IPS-18a (cell line): Measurements from ENCODE around the gene PRSS50.
A peak's percentile ranks its signal among the peaks of the same experiment; 100 is the strongest.

Experiments used
- H3K27ac ChIP-seq: one replicate; pipeline ENCODE4 v1.5.1; 2013; ENCODE audit warnings: low read length
- H3K27me3 ChIP-seq: one replicate; pipeline ENCODE4 v1.6.1; 2013; ENCODE audit warnings: mild to moderate bottlenecking, low read length; ENCODE audit not compliant: control insufficient read depth, insufficient read depth
- H3K36me3 ChIP-seq: one replicate; pipeline ENCODE4 v1.6.1; 2013; ENCODE audit warnings: low read depth, low read length; ENCODE audit not compliant: control insufficient read depth
- H3K4me1 ChIP-seq: one replicate; pipeline ENCODE4 v1.6.1; 2013; ENCODE audit warnings: low read depth, low read length; ENCODE audit not compliant: control insufficient read depth
- H3K4me3 ChIP-seq: one replicate; pipeline ENCODE4 v1.5.1; 2013; ENCODE audit warnings: low read length
- H3K9ac ChIP-seq: one replicate; pipeline ENCODE4 v1.6.1; 2013; ENCODE audit warnings: mild to moderate bottlenecking, low read length, moderate library complexity
- H3K9me3 ChIP-seq: one replicate; pipeline ENCODE4 v1.6.1; 2013; ENCODE audit warnings: low read depth, low read length; ENCODE audit not compliant: control insufficient read depth

PRSS50 gene

DNA sequence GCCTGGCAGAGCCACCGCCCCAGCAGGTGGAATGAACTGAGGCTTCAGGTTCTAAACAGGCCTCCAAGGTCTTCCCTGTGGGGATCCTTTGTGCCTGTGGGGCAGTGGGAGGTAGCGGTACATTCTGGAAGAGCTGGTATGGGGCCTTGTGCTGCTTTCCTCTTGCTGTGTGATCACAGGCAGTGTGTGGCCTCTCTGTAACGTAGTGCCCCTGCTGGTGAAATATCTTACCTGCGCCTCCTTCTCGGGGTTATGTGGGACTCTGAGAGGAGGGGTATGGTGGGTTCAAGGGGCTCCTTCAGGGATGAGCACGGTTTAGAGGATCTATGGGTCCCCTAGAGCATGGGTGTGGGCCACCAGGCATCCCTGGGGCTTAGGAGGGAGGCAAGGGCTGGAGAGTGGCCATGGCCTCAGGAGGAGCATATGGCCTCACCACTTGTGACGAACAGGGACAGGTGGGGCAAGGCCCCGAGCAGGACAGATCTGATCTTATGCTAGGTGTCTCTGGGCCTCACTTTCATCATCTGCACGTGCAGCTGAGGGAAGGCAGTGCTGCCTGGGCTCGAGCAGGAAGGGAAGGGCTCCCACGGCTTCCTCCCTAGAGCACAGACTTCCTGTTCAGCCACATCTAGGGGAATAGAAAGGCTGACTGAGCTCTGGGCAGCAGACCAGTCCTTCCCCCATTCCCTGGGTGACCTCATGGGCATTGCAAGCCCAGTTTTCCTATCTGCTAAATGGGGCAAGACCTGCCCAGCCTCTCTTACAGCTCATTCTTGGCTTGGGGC, 22.3 kb downstream of the PRSS50 start:
- no peak overlapping the region for H3K27ac ChIP-seq
- no peak overlapping the region for H3K4me3 ChIP-seq
- no peaks in the 10 kb centered on the region for H3K9me3 ChIP-seq
- H3K36me3 ChIP-seq, result no peaks in the 10 kb centered on the region
- H3K27me3 ChIP-seq, result peaks cover 21% of the 10 kb centered on the region
- H3K4me1 ChIP-seq, result peaks cover 9% of the 10 kb centered on the region
- H3K9ac ChIP-seq, result no peak overlapping the region

DNA sequence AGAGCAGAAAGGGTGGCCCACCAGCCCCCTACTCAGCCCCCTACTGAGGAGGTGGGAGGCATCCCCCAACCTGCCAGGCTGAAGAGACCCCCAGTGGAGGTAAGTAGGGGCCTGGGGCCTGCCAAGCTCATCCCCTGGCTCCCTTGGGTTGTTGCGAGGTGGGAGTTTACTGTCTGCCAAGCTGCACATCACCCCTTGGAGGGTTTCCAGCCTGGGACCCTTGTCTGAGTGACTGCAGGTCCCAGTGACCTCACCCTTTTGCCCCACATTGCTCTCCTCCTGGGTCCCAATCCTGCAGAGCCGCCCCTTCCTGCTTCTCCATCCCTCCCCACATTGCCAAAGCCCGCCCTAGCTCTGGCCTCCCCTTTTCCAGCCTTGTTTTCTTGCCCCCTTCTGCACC, 23.1 kb downstream of the PRSS50 start:
- Histone ChIP-seq H3K9ac (no peak overlapping the region), H3K27ac (no peak overlapping the region), H3K4me1 (peaks cover 9% of the 10 kb centered on the region)

DNA sequence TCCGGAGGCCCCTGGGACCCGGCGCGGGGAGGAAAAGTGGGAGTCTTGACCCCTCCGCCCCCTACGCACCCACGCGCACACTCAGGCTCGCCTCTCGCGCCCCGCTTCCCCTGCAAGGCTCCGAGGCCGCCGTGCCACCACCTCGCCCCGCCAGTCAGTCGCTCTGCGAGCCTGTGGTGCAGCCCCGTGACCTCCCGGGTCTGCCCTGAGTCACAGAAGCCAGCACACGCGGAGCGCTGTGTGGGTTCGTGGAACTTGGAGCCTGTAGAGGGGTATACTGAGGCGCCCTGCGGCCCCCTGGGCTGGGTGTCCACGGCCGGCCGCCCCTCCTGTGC, 23.8 kb downstream of the PRSS50 start:
- H3K27me3 ChIP-seq, result peaks cover 21% of the 10 kb centered on the region
- H3K36me3 ChIP-seq, result no peaks in the 10 kb centered on the region
- no peak overlapping the region for H3K9ac ChIP-seq
- H3K9me3 ChIP-seq, result no peaks in the 10 kb centered on the region
- peaks cover 9% of the 10 kb centered on the region for H3K4me1 ChIP-seq
- no peak overlapping the region for H3K27ac ChIP-seq
- no peak overlapping the region for H3K4me3 ChIP-seq

More for the DNA sequence above, 23.1 kb downstream of the PRSS50 start:
- Histone ChIP-seq H3K4me3 (no peak overlapping the region), H3K36me3 (no peaks in the 10 kb centered on the region), H3K27me3 (peaks cover 21% of the 10 kb centered on the region), H3K9me3 (no peaks in the 10 kb centered on the region)

DNA sequence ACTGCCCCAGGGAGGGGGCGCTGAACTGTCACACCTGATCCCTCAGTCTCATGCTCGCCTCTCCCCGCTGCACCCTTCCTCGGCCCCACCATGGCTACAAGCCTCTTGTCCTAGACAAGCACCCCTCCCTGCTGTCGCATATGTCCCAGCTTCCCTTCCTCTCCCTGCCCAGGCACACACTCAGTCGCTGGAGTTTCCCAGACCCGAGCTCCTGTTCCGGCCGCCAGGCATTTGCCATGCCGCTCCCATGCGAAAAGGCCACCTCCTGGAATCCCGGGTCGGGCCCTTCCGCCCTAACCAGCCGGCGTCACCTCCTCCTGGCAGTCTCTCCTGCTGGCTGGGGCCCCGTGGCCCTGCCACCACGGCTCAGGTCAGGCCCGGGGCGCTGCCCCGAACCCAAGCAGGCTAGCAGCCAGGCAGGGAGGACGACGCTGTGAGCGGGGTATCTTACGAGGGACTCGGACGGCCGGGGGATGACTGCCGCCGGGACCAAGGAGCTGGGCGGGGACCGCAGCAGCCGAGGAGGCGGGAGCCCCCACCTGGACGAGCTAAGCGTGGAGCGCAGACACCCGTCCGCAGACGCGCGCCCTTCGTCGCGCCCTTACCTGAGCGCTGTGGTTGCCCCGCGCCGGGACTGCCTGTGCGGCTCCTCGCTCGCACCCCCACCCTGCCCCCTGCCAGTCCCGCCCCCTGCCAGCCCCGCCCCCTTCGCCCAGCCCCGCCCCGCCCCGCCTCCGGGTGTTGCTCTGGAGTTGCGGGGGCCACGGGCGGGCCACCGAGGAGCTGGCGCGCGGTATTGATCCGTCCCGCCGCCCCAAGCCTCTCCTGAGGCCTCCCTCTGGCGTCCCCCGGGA, 24.4 kb downstream of the PRSS50 start, which contains the start of gene ALS2CL:
Gene ALS2CL (minus strand): TSS at position 642 of the 854 bp plus-strand sequence. CDS start 4,239 bp downstream, outside the sequence.
- Histone ChIP-seq H3K4me1 (peaks cover 9% of the 10 kb centered on the region), H3K36me3 (no peaks in the 10 kb centered on the region), H3K4me3 (peak within 1 kb of the TSS; percentile 55), H3K27me3 (peaks cover 21% of the 10 kb centered on the region), H3K9ac (no peak within 1 kb of the TSS), H3K9me3 (no peaks in the 10 kb centered on the region), H3K27ac (no peak within 1 kb of the TSS)

DNA sequence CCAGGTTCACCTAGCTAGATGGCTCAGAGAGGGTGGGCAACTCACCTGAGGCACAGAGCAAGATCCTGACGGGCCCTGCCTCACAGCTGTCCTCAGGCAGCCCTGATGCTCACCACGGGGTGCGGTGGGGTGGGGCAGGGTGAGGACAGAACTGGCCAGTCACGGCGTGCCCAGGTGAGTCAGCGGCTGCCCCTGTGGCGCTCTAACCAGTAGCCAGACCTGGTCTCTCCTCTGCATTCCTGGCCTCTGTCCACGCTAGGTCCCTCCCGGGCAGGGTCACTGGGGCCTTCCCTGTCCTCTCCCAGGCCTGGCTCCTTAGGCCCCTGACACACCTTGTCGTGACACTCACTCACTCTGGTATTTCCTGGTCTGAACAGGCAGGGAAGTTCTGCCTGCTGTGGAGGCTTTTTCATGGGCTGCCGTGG, 25.1 kb downstream of the PRSS50 start:
- Histone ChIP-seq H3K9me3 (no peaks in the 10 kb centered on the region), H3K27ac (no peak overlapping the region), H3K9ac (no peak overlapping the region), H3K36me3 (no peaks in the 10 kb centered on the region), H3K4me1 (peaks cover 9% of the 10 kb centered on the region), H3K4me3 (peak overlapping the region; percentile 55), H3K27me3 (peaks cover 21% of the 10 kb centered on the region)

DNA sequence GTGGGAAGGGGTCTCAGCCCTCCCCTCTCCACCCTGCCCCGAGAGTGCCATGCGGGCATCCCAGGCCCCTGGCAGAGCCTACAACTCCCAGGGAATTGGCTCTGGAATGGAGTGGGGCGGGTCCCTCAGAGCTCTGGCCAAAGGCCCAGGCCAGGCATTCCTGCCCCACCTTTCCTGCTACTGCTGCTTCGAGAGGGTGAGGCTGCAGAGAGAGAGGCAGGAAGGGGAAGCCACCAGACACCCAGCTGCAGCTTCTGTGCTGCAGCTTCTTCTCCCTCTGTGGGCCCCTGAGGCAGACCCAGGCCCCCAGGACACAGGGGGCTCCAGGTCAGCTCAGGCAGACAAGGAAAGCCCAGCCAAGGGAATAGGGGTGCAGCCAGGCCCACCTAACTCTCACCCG, 26.9 kb downstream of the PRSS50 start:
- Histone ChIP-seq H3K36me3 (no peaks in the 10 kb centered on the region), H3K9me3 (no peaks in the 10 kb centered on the region), H3K4me3 (no peak overlapping the region), H3K9ac (no peak overlapping the region), H3K4me1 (peaks cover 9% of the 10 kb centered on the region), H3K27ac (no peak overlapping the region), H3K27me3 (peaks cover 21% of the 10 kb centered on the region)

DNA sequence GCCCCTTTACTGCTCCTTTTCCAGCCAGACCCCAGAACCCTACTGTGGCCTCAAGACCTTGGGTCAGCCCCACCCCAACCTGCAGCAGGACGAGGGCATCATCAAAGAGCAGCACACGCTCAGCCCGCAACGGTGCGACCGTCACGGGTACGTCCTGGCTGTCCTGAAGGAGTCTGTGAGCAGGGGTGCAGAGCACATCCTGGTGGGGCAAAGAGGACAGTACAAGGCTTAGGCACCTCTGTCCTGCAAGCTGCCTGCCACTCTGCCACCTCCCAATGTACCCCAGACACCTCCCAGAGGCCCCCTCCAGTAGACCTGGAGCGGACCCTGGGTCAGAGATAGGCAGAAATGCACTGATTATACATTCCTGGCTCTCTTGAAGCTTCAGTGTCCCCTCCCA, 32.2 kb downstream of the PRSS50 start:
- H3K27ac ChIP-seq, result no peak overlapping the region
- no peaks in the 10 kb centered on the region for H3K36me3 ChIP-seq
- H3K4me1 ChIP-seq, result no peaks in the 10 kb centered on the region
- H3K4me3 ChIP-seq, result no peak overlapping the region
- H3K27me3 ChIP-seq, result no peaks in the 10 kb centered on the region
- no peak overlapping the region for H3K9ac ChIP-seq
- no peaks in the 10 kb centered on the region for H3K9me3 ChIP-seq

DNA sequence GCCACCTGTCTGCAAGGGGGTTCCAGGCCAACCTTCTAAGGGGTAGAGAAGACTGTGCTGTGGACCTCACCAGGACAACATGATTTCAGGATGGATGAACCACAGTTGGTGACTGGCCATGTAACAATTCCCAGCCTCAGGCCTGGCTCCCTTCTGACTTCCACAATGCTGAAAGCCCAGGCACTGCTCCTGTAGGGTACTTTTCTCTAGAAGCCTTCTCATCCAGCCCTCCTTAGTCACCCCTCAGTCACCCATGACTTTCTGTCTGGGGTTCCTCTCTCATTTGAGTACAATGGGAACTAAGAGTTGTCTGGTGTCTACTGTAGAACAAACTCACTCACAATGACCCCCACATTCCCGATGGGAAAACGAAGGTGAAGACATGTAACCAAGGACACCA, 32.8 kb downstream of the PRSS50 start:
- Histone ChIP-seq H3K9ac (no peak overlapping the region), H3K4me1 (no peaks in the 10 kb centered on the region), H3K4me3 (no peak overlapping the region), H3K36me3 (no peaks in the 10 kb centered on the region), H3K27ac (no peak overlapping the region), H3K27me3 (no peaks in the 10 kb centered on the region), H3K9me3 (no peaks in the 10 kb centered on the region)

DNA sequence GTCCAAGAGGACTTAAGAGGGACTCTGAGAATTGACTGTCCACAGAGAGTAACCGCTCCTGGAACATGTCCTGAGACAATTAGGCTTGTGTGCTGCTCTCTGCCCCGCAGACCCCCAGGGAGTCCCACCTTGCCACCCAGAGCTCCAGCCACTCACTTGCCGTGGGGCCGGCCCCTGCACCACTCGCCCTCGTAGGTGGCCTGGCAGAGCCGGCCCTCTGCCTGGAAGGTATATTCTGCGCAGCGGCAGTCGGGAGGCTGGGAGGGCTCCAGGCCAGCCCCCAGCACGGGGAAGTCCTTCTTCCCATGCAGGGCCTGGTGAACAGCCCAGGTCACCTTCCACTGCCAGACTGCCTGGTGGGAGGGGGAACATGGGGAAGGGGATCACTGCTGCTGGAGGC, 34.7 kb downstream of the PRSS50 start:
- Histone ChIP-seq H3K27me3 (no peaks in the 10 kb centered on the region), H3K36me3 (no peaks in the 10 kb centered on the region), H3K9me3 (no peaks in the 10 kb centered on the region), H3K27ac (no peak overlapping the region), H3K4me1 (no peaks in the 10 kb centered on the region), H3K4me3 (no peak overlapping the region), H3K9ac (no peak overlapping the region)

DNA sequence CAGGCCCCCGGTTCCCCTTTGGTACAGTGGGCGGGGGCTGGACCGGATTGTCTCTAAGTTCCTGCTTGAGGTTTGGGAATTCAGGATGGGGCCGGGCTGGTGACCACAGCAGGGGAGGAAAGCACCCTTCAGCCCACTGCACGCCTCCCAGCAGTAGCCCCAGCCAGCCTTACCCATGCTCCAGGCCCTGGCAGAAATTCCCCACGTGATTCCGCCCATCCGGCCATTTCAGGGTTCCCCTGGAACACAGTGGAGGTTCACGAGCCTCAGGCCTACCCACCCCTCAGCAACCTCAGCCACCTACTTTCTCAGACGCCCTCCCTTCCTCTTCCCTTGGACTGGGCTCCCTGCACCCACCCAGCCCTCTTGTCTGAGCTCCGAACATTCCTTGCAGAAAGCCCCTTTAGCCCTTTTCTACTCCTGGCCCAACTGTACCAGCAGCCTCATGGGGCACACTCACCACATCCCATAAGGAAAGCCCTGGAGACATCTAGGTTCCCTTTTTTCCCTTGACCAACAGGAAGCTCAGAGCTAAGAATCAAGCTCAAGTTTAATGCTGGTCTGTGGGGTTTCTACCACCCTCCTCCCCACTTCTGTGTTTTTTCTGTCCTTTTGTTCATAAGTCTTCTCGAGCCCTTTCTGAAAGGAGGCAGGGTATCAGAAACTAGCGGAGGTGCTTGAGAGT, 35.7 kb downstream of the PRSS50 start:
- H3K4me3 ChIP-seq, result no peak overlapping the region
- no peaks in the 10 kb centered on the region for H3K36me3 ChIP-seq
- H3K9me3 ChIP-seq, result no peaks in the 10 kb centered on the region
- no peaks in the 10 kb centered on the region for H3K27me3 ChIP-seq
- no peak overlapping the region for H3K27ac ChIP-seq
- H3K4me1 ChIP-seq, result no peaks in the 10 kb centered on the region
- no peak overlapping the region for H3K9ac ChIP-seq

DNA sequence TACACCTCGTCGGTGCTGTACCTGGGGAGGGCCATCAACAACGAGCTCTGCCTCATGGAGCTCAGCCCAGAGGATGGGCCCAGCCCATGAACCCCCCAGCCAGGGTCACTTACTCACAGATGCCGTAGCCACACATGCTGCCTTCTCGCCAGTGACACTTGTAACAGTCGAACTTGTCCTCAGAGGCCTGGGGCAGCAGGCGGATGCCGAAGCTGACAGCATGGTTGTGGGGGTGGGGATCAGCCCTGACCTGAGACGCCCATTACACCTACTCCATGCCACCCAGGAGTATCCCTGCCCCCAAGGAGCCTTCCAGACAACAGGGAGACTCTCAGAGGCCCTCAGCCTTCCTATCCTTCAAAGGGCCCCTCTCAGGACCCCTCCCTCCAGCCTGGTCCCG, 36.3 kb downstream of the PRSS50 start:
- no peaks in the 10 kb centered on the region for H3K36me3 ChIP-seq
- no peaks in the 10 kb centered on the region for H3K4me1 ChIP-seq
- H3K27ac ChIP-seq, result no peak overlapping the region
- no peaks in the 10 kb centered on the region for H3K27me3 ChIP-seq
- no peaks in the 10 kb centered on the region for H3K9me3 ChIP-seq
- H3K4me3 ChIP-seq, result no peak overlapping the region
- no peak overlapping the region for H3K9ac ChIP-seq
